HG02571 (cell line): Measurements from ENCODE around the gene GPR55.
A peak's percentile ranks its signal among the peaks of the same experiment; 100 is the strongest.
"Not testable (repeated sequence)": the region's sequence is repeated elsewhere in the genome, so short reads cannot be mapped to it uniquely, and the experiment has no call there.

Experiments
- ATAC-seq: cut with Tn5 transposase; IDR thresholded peaks from one replicate; pipeline ENCODE4 v1.9.1; 2021; ENCODE audit warnings: mild to moderate bottlenecking, moderate library complexity; ENCODE audit not compliant: unreplicated experiment

Gene GPR55

GRCh38 chr2:230924470-230925341 is at the start of gene GPR55:
GPR55 (minus strand) TSS chr2:230925242; CDS start chr2:230910962, 14,280 bp downstream.
- ATAC-seq = peak; percentile 35

GRCh38 chr2:230974096-230974913 is 49.3 kb upstream of the GPR55 start:
- peak; percentile 78 for ATAC-seq

- ATAC-seq = no peak
Measured at GRCh38 chr2:230972046-230972445, 47.0 kb upstream of the GPR55 start.

- ATAC-seq = no peak
Measured at GRCh38 chr2:230969659-230970015, 44.6 kb upstream of the GPR55 start.

- no peak for ATAC-seq
Measured at GRCh38 chr2:230968921-230969658, 44.0 kb upstream of the GPR55 start.

- not testable (repeated sequence) for ATAC-seq
Measured at GRCh38 chr2:230968314-230968713, 43.3 kb upstream of the GPR55 start.

- no peak for ATAC-seq
Measured at GRCh38 chr2:230967113-230967512, 42.1 kb upstream of the GPR55 start.

GRCh38 chr2:230964136-230964730 is 39.2 kb upstream of the GPR55 start:
- no peak for ATAC-seq

GRCh38 chr2:230961091-230961491 is 36.0 kb upstream of the GPR55 start:
- ATAC-seq = no peak

GRCh38 chr2:230960026-230960425 is 35.0 kb upstream of the GPR55 start:
- no peak for ATAC-seq

- ATAC-seq = no peak
Measured at GRCh38 chr2:230958820-230959756, 34.0 kb upstream of the GPR55 start.

GRCh38 chr2:230957756-230958391 is 32.8 kb upstream of the GPR55 start:
- no peak for ATAC-seq

GRCh38 chr2:230956827-230957755 is 32.0 kb upstream of the GPR55 start:
- ATAC-seq = peak; percentile 64

- no peak for ATAC-seq
Measured at GRCh38 chr2:230955163-230955737, 30.2 kb upstream of the GPR55 start.

- no peak for ATAC-seq
Measured at GRCh38 chr2:230954746-230955145, 29.7 kb upstream of the GPR55 start.

GRCh38 chr2:230953845-230954244 is 28.8 kb upstream of the GPR55 start:
- ATAC-seq = no peak

GRCh38 chr2:230952226-230952956 is 27.3 kb upstream of the GPR55 start:
- ATAC-seq = no peak
